DND-41 (cell line): ENCODE results near the gene NR2F1-AS1.
"Not testable (repeated sequence)": the region's sequence is repeated elsewhere in the genome, so short reads cannot be mapped to it uniquely, and the experiment has no call there.

ENCODE experiments used
- ATAC-seq: fragments of 200-7000 bp; cut with Tn5 transposase; 3 replicates; pipeline ENCODE4 v1.9.1; 2021; ENCODE audit warnings: low read depth; ENCODE audit not compliant: insufficient read depth
- DNase-seq: peaks from one replicate; pipeline ENCODE4 v3.0.0-alpha.2; 2020
- H2AFZ ChIP-seq: 2 replicates; pipeline ENCODE4 v1.6.0; 2012; ENCODE audit warnings: low read depth, low read length
- H3K27ac ChIP-seq: 2 replicates; pipeline ENCODE4 v1.5.1; 2012; ENCODE audit warnings: low read length, inconsistent platforms
- H3K27me3 ChIP-seq: fragments of 200-600 bp; sonication (generic); 2 replicates; pipeline ENCODE4 v1.6.0; 2012; ENCODE audit warnings: low read length, mild to moderate bottlenecking, inconsistent platforms; ENCODE audit not compliant: insufficient read depth, poor library complexity
- H3K36me3 ChIP-seq: 2 replicates; pipeline ENCODE4 v1.5.1; 2012; ENCODE audit warnings: low read length, inconsistent platforms; ENCODE audit not compliant: insufficient read depth
- H3K4me1 ChIP-seq: 2 replicates; pipeline ENCODE4 v1.5.1; 2012; ENCODE audit warnings: mild to moderate bottlenecking, low read length; ENCODE audit not compliant: insufficient read depth
- H3K4me2 ChIP-seq: 2 replicates; pipeline ENCODE4 v1.6.0; 2012; ENCODE audit warnings: mild to moderate bottlenecking, moderate library complexity, low read length, inconsistent platforms; ENCODE audit not compliant: insufficient read depth
- H3K4me3 ChIP-seq, 2 experiments: fragments of 200-600 bp in 1 of 2; shearing (Covaris generic) in 1 of 2; 2 replicates each; pipeline ENCODE4 v1.5.1; 2012 to 2016; ENCODE audit warnings: inconsistent platforms in 2 of 2, low read length in 2 of 2, mild to moderate bottlenecking in 2 of 2, low read depth in 1 of 2, moderate library complexity in 1 of 2
- H3K79me2 ChIP-seq: 2 replicates; pipeline ENCODE4 v1.6.0; 2012; ENCODE audit warnings: low read length, inconsistent platforms; ENCODE audit not compliant: insufficient read depth
- H3K9ac ChIP-seq: 2 replicates; pipeline ENCODE4 v1.6.0; 2012; ENCODE audit warnings: low read depth, mild to moderate bottlenecking, inconsistent platforms, low read length, moderate library complexity
- H3K9me3 ChIP-seq: 2 replicates; pipeline ENCODE4 v1.5.1; 2012; ENCODE audit warnings: low read length, moderate library complexity, mild to moderate bottlenecking, inconsistent platforms; ENCODE audit not compliant: insufficient read depth, severe bottlenecking
- H4K20me1 ChIP-seq: 2 replicates; pipeline ENCODE4 v1.6.0; 2012; ENCODE audit warnings: low read length; ENCODE audit not compliant: insufficient read depth
- EZH2 ChIP-seq: IDR thresholded peaks from 3 replicates; pipeline ENCODE4 v1.6.1; 2012; ENCODE audit warnings: borderline replicate concordance, low read depth, mild to moderate bottlenecking, moderate library complexity, low read length, inconsistent platforms; ENCODE audit not compliant: severe bottlenecking
- TF ChIP-seq, protein P1 (sequence below): IDR thresholded peaks from 2 replicates; pipeline ENCODE4 v1.5.1; 2012; ENCODE audit warnings: borderline replicate concordance, low read length, moderate library complexity, mild to moderate bottlenecking; ENCODE audit not compliant: poor library complexity, severe bottlenecking; ENCODE audit errors: extremely low read depth

Gene NR2F1-AS1

DNA sequence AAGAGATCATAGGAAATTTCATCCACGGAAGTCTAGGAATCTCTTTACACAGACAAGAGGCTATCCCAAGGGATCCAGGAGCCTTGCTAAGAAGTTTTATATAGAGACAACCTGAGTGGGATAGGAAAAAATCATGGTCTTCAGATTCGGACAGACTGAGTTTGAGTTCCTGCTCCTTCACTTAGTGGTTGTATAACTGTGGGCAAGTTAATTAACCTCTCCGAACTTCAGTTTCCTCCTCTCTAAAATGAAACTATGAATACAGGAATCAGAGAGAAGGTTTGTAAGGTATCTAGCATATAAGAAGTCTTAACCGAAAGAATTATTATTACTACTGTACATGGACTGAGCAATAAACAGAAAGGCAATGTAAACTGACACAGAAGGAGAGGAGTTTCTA, 35.1 kb downstream of the NR2F1-AS1 start:
- H3K4me2 ChIP-seq, result no peak overlapping the region
- H3K27me3 ChIP-seq, result no peaks in the 10 kb centered on the region
- H3K9ac ChIP-seq, result no peak overlapping the region
- DNase-seq (no peak), ATAC-seq (no peak)
- H3K4me3 ChIP-seq, result no peak overlapping the region
- TF ChIP-seq EZH2, result no peak
- TF ChIP-seq, protein P1, sequence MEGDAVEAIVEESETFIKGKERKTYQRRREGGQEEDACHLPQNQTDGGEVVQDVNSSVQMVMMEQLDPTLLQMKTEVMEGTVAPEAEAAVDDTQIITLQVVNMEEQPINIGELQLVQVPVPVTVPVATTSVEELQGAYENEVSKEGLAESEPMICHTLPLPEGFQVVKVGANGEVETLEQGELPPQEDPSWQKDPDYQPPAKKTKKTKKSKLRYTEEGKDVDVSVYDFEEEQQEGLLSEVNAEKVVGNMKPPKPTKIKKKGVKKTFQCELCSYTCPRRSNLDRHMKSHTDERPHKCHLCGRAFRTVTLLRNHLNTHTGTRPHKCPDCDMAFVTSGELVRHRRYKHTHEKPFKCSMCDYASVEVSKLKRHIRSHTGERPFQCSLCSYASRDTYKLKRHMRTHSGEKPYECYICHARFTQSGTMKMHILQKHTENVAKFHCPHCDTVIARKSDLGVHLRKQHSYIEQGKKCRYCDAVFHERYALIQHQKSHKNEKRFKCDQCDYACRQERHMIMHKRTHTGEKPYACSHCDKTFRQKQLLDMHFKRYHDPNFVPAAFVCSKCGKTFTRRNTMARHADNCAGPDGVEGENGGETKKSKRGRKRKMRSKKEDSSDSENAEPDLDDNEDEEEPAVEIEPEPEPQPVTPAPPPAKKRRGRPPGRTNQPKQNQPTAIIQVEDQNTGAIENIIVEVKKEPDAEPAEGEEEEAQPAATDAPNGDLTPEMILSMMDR, result no peak
- H4K20me1 ChIP-seq, result no peaks in the 10 kb centered on the region
- H3K79me2 ChIP-seq, result no peaks in the 10 kb centered on the region
- no peaks in the 10 kb centered on the region for H3K36me3 ChIP-seq
- H2AFZ ChIP-seq, result no peak overlapping the region
- no peak overlapping the region for H3K27ac ChIP-seq
- no peaks in the 10 kb centered on the region for H3K4me1 ChIP-seq
- no peaks in the 10 kb centered on the region for H3K9me3 ChIP-seq

DNA sequence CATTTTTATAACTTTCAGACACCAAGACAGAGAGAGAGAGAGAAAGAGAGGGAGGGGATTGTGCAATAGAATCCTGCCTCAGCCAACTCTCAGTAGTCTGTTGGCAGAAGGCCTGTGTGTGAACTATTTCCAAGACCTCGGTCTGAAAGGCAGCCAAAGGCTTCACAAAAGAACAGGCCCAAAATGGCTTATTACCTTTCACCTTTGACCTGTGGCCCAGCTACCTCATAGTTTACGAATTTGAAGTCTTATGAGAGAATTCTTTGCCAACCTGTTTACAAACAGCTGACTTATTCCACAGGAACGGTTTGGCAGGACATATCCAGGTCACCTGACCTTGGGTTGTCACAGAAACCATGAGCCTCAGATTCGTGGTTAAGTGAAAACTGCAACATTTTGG, 48.6 kb downstream of the NR2F1-AS1 start:
- DNase-seq (no peak), ATAC-seq (no peak)
- Histone ChIP-seq H3K27ac (no peak overlapping the region), H3K36me3 (no peaks in the 10 kb centered on the region), H2AFZ (no peak overlapping the region), H3K27me3 (no peaks in the 10 kb centered on the region), H3K4me1 (no peaks in the 10 kb centered on the region), H3K4me2 (no peak overlapping the region), H3K9me3 (no peaks in the 10 kb centered on the region), H3K79me2 (no peaks in the 10 kb centered on the region), H4K20me1 (no peaks in the 10 kb centered on the region), H3K4me3 (no peak overlapping the region), H3K9ac (no peak overlapping the region)
- no peak for TF ChIP-seq EZH2
- TF ChIP-seq, protein P1, result no peak

DNA sequence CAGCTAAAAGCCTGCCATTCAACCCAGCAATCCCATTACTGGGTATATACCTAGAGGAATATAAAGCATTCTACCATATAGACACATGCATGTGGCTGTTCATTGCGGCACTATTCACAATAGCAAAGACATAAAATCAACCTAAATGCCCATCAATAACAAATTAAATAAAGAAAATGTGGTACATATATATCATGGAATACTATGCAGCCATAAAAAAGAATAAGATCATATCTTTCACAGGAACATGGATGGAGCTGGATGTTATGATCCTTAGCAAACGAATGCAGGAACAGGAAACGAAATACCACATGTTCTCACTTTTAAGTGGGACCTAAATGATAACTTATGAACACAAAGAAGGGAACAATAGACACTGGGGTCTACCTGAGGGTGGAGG, 59.2 kb downstream of the NR2F1-AS1 start:
- H3K4me2 ChIP-seq, H2AFZ ChIP-seq, H3K27ac ChIP-seq, H4K20me1 ChIP-seq, H3K4me3 ChIP-seq, H3K36me3 ChIP-seq, H3K27me3 ChIP-seq, H3K9me3 ChIP-seq, ATAC-seq, H3K4me1 ChIP-seq, DNase-seq, H3K9ac ChIP-seq, H3K79me2 ChIP-seq: not testable (repeated sequence)

DNA sequence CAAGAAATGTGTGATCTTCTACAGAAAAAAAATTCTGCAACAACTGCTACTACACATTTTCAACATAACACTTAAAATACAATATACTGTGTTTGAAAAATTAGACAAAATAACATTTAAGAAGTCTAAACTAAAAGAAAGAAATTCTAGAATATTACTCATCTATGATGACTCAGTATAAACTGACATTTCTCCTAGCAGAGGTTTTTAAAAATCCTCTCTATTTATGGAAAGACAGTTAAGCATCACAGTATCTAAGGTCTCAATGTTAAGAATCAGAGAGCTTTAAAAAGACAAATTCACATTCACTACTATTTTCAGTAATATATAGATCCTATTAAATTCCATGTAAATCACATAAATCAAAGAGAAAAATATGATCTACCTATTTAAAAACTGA, 61.3 kb downstream of the NR2F1-AS1 start:
- H3K4me2 ChIP-seq, result no peak overlapping the region
- H2AFZ ChIP-seq, result no peak overlapping the region
- H3K9me3 ChIP-seq, result no peaks in the 10 kb centered on the region
- TF ChIP-seq, protein P1, result no peak
- TF ChIP-seq EZH2, result no peak
- no peaks in the 10 kb centered on the region for H4K20me1 ChIP-seq
- H3K4me3 ChIP-seq, result no peak overlapping the region
- H3K27me3 ChIP-seq, result no peaks in the 10 kb centered on the region
- H3K36me3 ChIP-seq, result no peaks in the 10 kb centered on the region
- no peak overlapping the region for H3K9ac ChIP-seq
- H3K27ac ChIP-seq, result no peak overlapping the region
- no peaks in the 10 kb centered on the region for H3K79me2 ChIP-seq
- H3K4me1 ChIP-seq, result no peaks in the 10 kb centered on the region
- DNase-seq, result no peak
- no peak for ATAC-seq
